ENCODE results near the gene NPEPL1.

NPEPL1 gene

DNA sequence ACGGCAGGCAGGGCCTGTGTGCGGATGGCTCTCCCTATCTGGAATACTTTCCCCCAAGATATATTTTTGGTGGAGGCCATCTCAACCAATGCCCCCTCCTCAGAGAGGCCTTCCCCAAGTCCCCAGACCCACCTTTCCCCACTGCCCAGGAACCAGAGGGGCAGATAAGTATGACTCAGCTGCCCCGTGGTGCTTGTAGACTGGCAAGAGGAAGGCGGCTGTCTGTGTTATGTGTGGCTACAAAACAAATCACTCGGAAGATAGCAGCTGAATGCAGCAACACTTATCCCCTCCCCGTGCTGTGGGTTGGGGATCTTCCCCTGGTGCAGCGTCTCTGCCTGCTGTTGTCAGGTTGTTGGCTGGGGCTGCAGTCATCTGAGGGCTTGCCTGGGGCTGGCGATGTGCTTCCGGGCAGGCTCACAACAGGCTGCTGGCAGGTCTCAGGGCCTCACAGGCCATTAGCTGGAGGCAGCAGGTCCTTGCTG, 7.1 kb downstream of the NPEPL1 start:
- TF ChIP-seq REST (IDR thresholded peaks at IDR 0.05; ENCODE audit: insufficient read depth in 1 of 2, low read depth in 2 of 2, low read length in 2 of 2): no peak
- TF ChIP-seq FOXP2 (optimal IDR thresholded peaks at IDR 0.05; ENCODE audit: borderline replicate concordance, extremely low read depth, extremely low read length, insufficient read depth): no peak
- TF ChIP-seq POLR2AphosphoS5 (IDR thresholded peaks at IDR 0.05; ENCODE audit: low read depth, low read length): no peak
- TF ChIP-seq TAF1 (IDR thresholded peaks at IDR 0.05; ENCODE audit: borderline replicate concordance, insufficient read depth, low read length): no peak
- TF ChIP-seq SIN3A (IDR thresholded peaks at IDR 0.05; ENCODE audit: borderline replicate concordance, insufficient read depth, low read length): no peak

- no peak for TF ChIP-seq SIN3A (IDR thresholded peaks at IDR 0.05; ENCODE audit: borderline replicate concordance, insufficient read depth, low read length)
- TF ChIP-seq REST (IDR thresholded peaks at IDR 0.05; ENCODE audit: insufficient read depth in 1 of 2, low read depth in 2 of 2, low read length in 2 of 2): no peak
- TF ChIP-seq POLR2AphosphoS5 (IDR thresholded peaks at IDR 0.05; ENCODE audit: low read depth, low read length): no peak
- no peak for TF ChIP-seq FOXP2 (optimal IDR thresholded peaks at IDR 0.05; ENCODE audit: borderline replicate concordance, extremely low read depth, extremely low read length, insufficient read depth)
- no peak for TF ChIP-seq TAF1 (IDR thresholded peaks at IDR 0.05; ENCODE audit: borderline replicate concordance, insufficient read depth, low read length)
These were observed 7.7 kb downstream of the NPEPL1 start for GRCh38 chr20:58700121-58700821.

- TF ChIP-seq TAF1 (IDR thresholded peaks at IDR 0.05; ENCODE audit: borderline replicate concordance, insufficient read depth, low read length) (no peak), POLR2AphosphoS5 (IDR thresholded peaks at IDR 0.05; ENCODE audit: low read depth, low read length) (no peak), FOXP2 (optimal IDR thresholded peaks at IDR 0.05; ENCODE audit: borderline replicate concordance, extremely low read depth, extremely low read length, insufficient read depth) (no peak), SIN3A (IDR thresholded peaks at IDR 0.05; ENCODE audit: borderline replicate concordance, insufficient read depth, low read length) (no peak), REST (IDR thresholded peaks at IDR 0.05; ENCODE audit: insufficient read depth in 1 of 2, low read depth in 2 of 2, low read length in 2 of 2) (no peak)
These were observed 8.2 kb downstream of the NPEPL1 start for GRCh38 chr20:58700823-58701222.

GRCh38 chr20:58701431-58702160, 9.0 kb downstream of the NPEPL1 start:
- TF ChIP-seq FOXP2 (optimal IDR thresholded peaks at IDR 0.05; ENCODE audit: borderline replicate concordance, extremely low read depth, extremely low read length, insufficient read depth) (no peak), REST (IDR thresholded peaks at IDR 0.05; ENCODE audit: insufficient read depth in 1 of 2, low read depth in 2 of 2, low read length in 2 of 2) (no peak), SIN3A (IDR thresholded peaks at IDR 0.05; ENCODE audit: borderline replicate concordance, insufficient read depth, low read length) (no peak), POLR2AphosphoS5 (IDR thresholded peaks at IDR 0.05; ENCODE audit: low read depth, low read length) (no peak), TAF1 (IDR thresholded peaks at IDR 0.05; ENCODE audit: borderline replicate concordance, insufficient read depth, low read length) (no peak)

Data from PFSK-1 (cell line).